IPS-18c (cell line): ENCODE results near the gene SLC5A2.
"Not testable (repeated sequence)": the region's sequence is repeated elsewhere in the genome, so short reads cannot be mapped to it uniquely, and the experiment has no call there.

Experiments
- H3K4me3 ChIP-seq: 2 replicates; pipeline ENCODE4 v1.7.0; 2013; ENCODE audit warnings: low read depth, mild to moderate bottlenecking, low read length, moderate library complexity; ENCODE audit not compliant: insufficient read depth
- H3K9me3 ChIP-seq: one replicate; pipeline ENCODE4 v1.6.1; 2013; ENCODE audit warnings: mild to moderate bottlenecking, low read length, moderate library complexity; ENCODE audit not compliant: control insufficient read depth, insufficient read depth

The SLC5A2 gene

GRCh38 chr16:31486045-31486444 is 3.1 kb downstream of the SLC5A2 start:
- no peak overlapping the region for H3K4me3 ChIP-seq
- H3K9me3 ChIP-seq: no peaks in the 10 kb centered on the region

GRCh38 chr16:31487071-31487719 is 4.3 kb downstream of the SLC5A2 start:
- no peaks in the 10 kb centered on the region for H3K9me3 ChIP-seq
- peak overlapping the region; percentile 53 for H3K4me3 ChIP-seq

- peak overlapping the region; percentile 53 for H3K4me3 ChIP-seq
Measured at GRCh38 chr16:31487720-31488467, 5.0 kb downstream of the SLC5A2 start.

GRCh38 chr16:31488468-31489297 is 5.8 kb downstream of the SLC5A2 start:
- Histone ChIP-seq H3K9me3 (peaks cover 2% of the 10 kb centered on the region), H3K4me3 (peak overlapping the region; percentile 53)

More at GRCh38 chr16:31487720-31488467, 5.0 kb downstream of the SLC5A2 start:
- no peaks in the 10 kb centered on the region for H3K9me3 ChIP-seq

- no peak overlapping the region for H3K4me3 ChIP-seq
- peaks cover 2% of the 10 kb centered on the region for H3K9me3 ChIP-seq
Measured at GRCh38 chr16:31489298-31489564, 6.3 kb downstream of the SLC5A2 start.

- Histone ChIP-seq H3K9me3 (peaks cover 2% of the 10 kb centered on the region), H3K4me3 (no peak overlapping the region)
Measured at GRCh38 chr16:31489616-31490584, 7.0 kb downstream of the SLC5A2 start.

GRCh38 chr16:31491778-31492418 is 9.0 kb downstream of the SLC5A2 start:
- Histone ChIP-seq H3K4me3 (no peak overlapping the region), H3K9me3 (peaks cover 2% of the 10 kb centered on the region)

GRCh38 chr16:31493506-31494125 is 10.7 kb downstream of the SLC5A2 start:
- H3K4me3 ChIP-seq: no peak overlapping the region
- peaks cover 2% of the 10 kb centered on the region for H3K9me3 ChIP-seq

- H3K9me3 ChIP-seq: peaks cover 2% of the 10 kb centered on the region
- H3K4me3 ChIP-seq: no peak overlapping the region
Measured at GRCh38 chr16:31496670-31497069, 13.7 kb downstream of the SLC5A2 start.

- Histone ChIP-seq H3K4me3 (no peak overlapping the region), H3K9me3 (no peaks in the 10 kb centered on the region)
Measured at GRCh38 chr16:31498493-31498892, 15.6 kb downstream of the SLC5A2 start.

GRCh38 chr16:31499928-31500327 is 17.0 kb downstream of the SLC5A2 start:
- Histone ChIP-seq H3K9me3 (no peaks in the 10 kb centered on the region), H3K4me3 (no peak overlapping the region)

GRCh38 chr16:31501226-31501965 is 18.5 kb downstream of the SLC5A2 start:
- H3K4me3 ChIP-seq: no peak overlapping the region

GRCh38 chr16:31501966-31502348 is 19.0 kb downstream of the SLC5A2 start:
- no peak overlapping the region for H3K4me3 ChIP-seq
- no peaks in the 10 kb centered on the region for H3K9me3 ChIP-seq

More at GRCh38 chr16:31501226-31501965, 18.5 kb downstream of the SLC5A2 start:
- no peaks in the 10 kb centered on the region for H3K9me3 ChIP-seq

- Histone ChIP-seq H3K4me3 (no peak overlapping the region), H3K9me3 (no peaks in the 10 kb centered on the region)
Measured at GRCh38 chr16:31502981-31503380, 20.1 kb downstream of the SLC5A2 start.

GRCh38 chr16:31503555-31503954 is 20.6 kb downstream of the SLC5A2 start:
- not testable (repeated sequence) for H3K4me3 ChIP-seq, H3K9me3 ChIP-seq

- Histone ChIP-seq H3K4me3 (no peak overlapping the region), H3K9me3 (no peaks in the 10 kb centered on the region)
Measured at GRCh38 chr16:31504159-31504558, 21.2 kb downstream of the SLC5A2 start.
